Vagina (tissue), 2 donors: ENCODE data around the gene UBL3. TPM values are rescaled to one million over a fixed set of nuclear protein-coding genes. Genes with fewer than 3 reads are reported as not detected.

Experiments used
- DNase-seq, 2 donors: peaks; one replicate each; pipeline ENCODE4 v3.0.0-alpha.2; 2017; ENCODE audit errors: extremely low spot score in 2 of 2
- H3K27ac ChIP-seq: fragments of 200-600 bp; sonication (generic); one replicate; pipeline ENCODE4 v1.5.1; 2019
- H3K27me3 ChIP-seq: fragments of 200-600 bp; sonication (generic); one replicate; pipeline ENCODE4 v1.5.1; 2019
- H3K36me3 ChIP-seq, 2 donors: fragments of 200-600 bp; sonication (generic); one replicate each; pipeline ENCODE4 v1.5.1; 2017 to 2019
- H3K4me1 ChIP-seq: fragments of 200-600 bp; sonication (generic); one replicate; pipeline ENCODE4 v1.5.1; 2019
- H3K4me3 ChIP-seq, 2 donors: fragments of 200-600 bp; sonication (generic); 1 replicate in 1 of 2; 2 replicates in 1 of 2; pipeline ENCODE4 v1.5.1; 2016 to 2019
- H3K9me3 ChIP-seq: fragments of 200-600 bp; sonication (generic); one replicate; pipeline ENCODE4 v1.5.1; 2019
- POLR2A ChIP-seq, 2 donors: fragments of 450-650 bp; IDR thresholded peaks; one replicate each; pipeline ENCODE4 v1.6.1; 2017; ENCODE audit warnings: antibody characterized with exemption in 2 of 2, mild to moderate bottlenecking in 2 of 2, moderate library complexity in 2 of 2
- POLR2AphosphoS5 ChIP-seq, 2 donors: sonication (generic); formaldehyde crosslinking; IDR thresholded peaks; one replicate each; pipeline ENCODE4 v1.9.0; 2017; ENCODE audit warnings: antibody characterized with exemption in 2 of 2, mild to moderate bottlenecking in 2 of 2, low read depth in 1 of 2; ENCODE audit not compliant: insufficient read depth in 1 of 2
- intact Hi-C: fragments of 100-400 bp; cut with DNase I; formaldehyde crosslinking; loops from one replicate; pipeline ENCODE4 v1.15.1; 2023
- total RNA-seq: library from RNA; depleted of rRNA; stranded (reverse); fragments of >200 nt; gene quantifications from one replicate; pipeline ENCODE4 v1.2.3, GENCODE V29; 2016
- TF ChIP-seq, protein P1 (sequence below), 3 experiments: fragments of 450-650 bp in 2 of 3; fragments of 200-600 bp in 1 of 3; sonication (generic) in 1 of 3; IDR thresholded peaks; one replicate each; pipeline ENCODE4 v1.5.1; 2017 to 2019; ENCODE audit warnings: antibody characterized with exemption in 3 of 3, mild to moderate bottlenecking in 2 of 3, moderate library complexity in 2 of 3

The UBL3 gene
- total RNA-seq, 1 donor from 2014 or later, result 33.4 TPM

DNA sequence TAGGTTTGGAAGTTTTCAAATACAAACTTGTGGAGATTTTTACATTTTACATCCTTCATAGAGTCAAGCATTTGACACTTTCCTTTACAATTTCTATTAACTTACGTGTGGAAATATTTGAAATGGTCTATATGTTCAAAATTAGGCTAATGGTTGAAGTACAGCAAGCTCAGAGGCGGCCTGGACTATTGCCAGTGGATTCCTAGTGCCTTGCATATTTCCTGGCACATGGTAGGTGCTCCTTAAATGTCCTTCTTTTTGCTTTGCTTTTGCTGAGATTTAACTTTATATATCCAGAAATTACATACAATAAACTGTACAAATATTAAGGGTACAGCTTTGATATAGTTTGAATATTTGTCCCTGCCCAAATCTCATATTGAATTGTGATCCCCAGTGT is 93.9 kb downstream of the UBL3 start:
- TF ChIP-seq, protein P1, sequence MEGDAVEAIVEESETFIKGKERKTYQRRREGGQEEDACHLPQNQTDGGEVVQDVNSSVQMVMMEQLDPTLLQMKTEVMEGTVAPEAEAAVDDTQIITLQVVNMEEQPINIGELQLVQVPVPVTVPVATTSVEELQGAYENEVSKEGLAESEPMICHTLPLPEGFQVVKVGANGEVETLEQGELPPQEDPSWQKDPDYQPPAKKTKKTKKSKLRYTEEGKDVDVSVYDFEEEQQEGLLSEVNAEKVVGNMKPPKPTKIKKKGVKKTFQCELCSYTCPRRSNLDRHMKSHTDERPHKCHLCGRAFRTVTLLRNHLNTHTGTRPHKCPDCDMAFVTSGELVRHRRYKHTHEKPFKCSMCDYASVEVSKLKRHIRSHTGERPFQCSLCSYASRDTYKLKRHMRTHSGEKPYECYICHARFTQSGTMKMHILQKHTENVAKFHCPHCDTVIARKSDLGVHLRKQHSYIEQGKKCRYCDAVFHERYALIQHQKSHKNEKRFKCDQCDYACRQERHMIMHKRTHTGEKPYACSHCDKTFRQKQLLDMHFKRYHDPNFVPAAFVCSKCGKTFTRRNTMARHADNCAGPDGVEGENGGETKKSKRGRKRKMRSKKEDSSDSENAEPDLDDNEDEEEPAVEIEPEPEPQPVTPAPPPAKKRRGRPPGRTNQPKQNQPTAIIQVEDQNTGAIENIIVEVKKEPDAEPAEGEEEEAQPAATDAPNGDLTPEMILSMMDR (IDR thresholded peaks at IDR 0.05), result no peak
- TF ChIP-seq POLR2AphosphoS5 (IDR thresholded peaks at IDR 0.05; ENCODE audit: insufficient read depth in 1 of 2, low read depth in 1 of 2) (no peak), POLR2A (IDR thresholded peaks at IDR 0.05) (no peak)
- H3K9me3 ChIP-seq, result no peaks in the 10 kb centered on the region
- no peaks in the 10 kb centered on the region for H3K36me3 ChIP-seq
- H3K4me3 ChIP-seq, result no peak overlapping the region
- H3K4me1 ChIP-seq, result peaks cover 4% of the 10 kb centered on the region
- DNase-seq, result no peak
- H3K27me3 ChIP-seq, result no peaks in the 10 kb centered on the region
- no peak overlapping the region for H3K27ac ChIP-seq
- intact Hi-C loops, result loop anchor here (10.0 kb wide), 1 partner anchor 242 kb away; no protein-coding TSS in a partner anchor

DNA sequence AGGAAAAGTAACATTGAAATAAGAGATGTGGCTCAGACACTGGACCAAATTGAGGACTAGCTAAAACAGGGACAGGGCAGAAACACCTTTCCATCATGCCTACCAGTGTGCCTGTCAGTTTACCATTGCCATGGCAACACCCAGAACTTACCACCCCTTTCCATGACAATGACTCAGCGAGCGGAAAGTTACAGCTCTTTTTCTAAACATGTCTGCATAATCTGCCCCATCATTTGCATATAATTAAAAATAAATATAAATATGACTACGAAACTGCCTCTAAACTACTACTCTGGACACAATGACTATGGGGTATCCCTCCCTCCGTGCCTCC is 96.0 kb downstream of the UBL3 start:
- no peak overlapping the region for H3K27ac ChIP-seq
- no peaks in the 10 kb centered on the region for H3K27me3 ChIP-seq
- H3K36me3 ChIP-seq, result no peaks in the 10 kb centered on the region
- no peak for DNase-seq
- intact Hi-C loops, result loop anchor here (10.0 kb wide), 1 partner anchor 240 kb away; no protein-coding TSS in a partner anchor
- no peaks in the 10 kb centered on the region for H3K9me3 ChIP-seq
- H3K4me3 ChIP-seq, result no peak overlapping the region
- TF ChIP-seq POLR2AphosphoS5 (IDR thresholded peaks at IDR 0.05; ENCODE audit: insufficient read depth in 1 of 2, low read depth in 1 of 2) (no peak), POLR2A (IDR thresholded peaks at IDR 0.05) (no peak)
- TF ChIP-seq, protein P1 (IDR thresholded peaks at IDR 0.05), result no peak
- peaks cover 4% of the 10 kb centered on the region for H3K4me1 ChIP-seq

DNA sequence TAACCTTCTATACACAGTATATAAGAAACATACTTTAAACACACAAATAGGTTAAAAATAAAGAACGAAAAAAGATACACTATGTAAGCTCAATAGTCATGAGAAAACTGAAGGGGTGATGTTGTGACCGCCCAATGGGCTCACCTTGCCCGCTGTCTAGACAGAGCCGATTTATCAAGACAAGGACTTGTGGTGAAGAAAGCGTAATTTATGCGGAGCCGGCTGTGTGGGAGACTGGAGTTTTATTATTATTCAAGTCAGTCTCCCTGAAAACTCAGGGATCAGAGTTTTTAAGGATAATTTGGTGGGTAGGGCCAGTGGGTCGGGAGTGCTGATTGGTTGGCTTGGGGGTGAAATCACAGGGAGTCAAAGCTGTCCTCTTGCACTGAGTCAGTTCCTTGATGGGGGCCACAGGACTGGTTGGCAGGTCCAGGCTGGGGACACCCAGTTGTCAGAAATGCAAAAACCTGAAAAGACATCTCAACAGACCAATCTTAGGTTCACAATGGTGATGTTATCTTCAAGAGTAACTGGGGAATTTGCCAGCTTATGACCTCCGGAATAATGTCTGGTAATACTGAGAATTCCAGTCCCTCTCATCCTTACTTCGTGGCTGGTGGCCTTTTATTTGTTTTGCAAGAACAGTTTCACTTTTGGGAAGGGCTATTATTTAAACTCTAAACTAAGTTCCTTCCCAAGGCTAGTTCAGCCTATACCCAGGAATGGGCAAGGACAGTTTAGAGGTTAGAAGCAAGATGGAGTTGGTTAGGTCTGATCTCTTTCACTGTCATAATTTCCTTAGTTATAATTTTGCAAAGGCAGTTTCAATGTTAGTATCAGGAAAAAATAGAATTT is 96.6 kb downstream of the UBL3 start:
- Histone ChIP-seq H3K27ac (no peak overlapping the region), H3K27me3 (no peaks in the 10 kb centered on the region), H3K4me1 (peaks cover 4% of the 10 kb centered on the region), H3K36me3 (no peaks in the 10 kb centered on the region), H3K4me3 (no peak overlapping the region), H3K9me3 (no peaks in the 10 kb centered on the region)
- TF ChIP-seq POLR2A (IDR thresholded peaks at IDR 0.05) (no peak), POLR2AphosphoS5 (IDR thresholded peaks at IDR 0.05; ENCODE audit: insufficient read depth in 1 of 2, low read depth in 1 of 2) (no peak)
- TF ChIP-seq, protein P1 (IDR thresholded peaks at IDR 0.05), result no peak
- intact Hi-C loops, result loop anchor here (10.0 kb wide), 1 partner anchor 239 kb away; no protein-coding TSS in a partner anchor
- no peak for DNase-seq

DNA sequence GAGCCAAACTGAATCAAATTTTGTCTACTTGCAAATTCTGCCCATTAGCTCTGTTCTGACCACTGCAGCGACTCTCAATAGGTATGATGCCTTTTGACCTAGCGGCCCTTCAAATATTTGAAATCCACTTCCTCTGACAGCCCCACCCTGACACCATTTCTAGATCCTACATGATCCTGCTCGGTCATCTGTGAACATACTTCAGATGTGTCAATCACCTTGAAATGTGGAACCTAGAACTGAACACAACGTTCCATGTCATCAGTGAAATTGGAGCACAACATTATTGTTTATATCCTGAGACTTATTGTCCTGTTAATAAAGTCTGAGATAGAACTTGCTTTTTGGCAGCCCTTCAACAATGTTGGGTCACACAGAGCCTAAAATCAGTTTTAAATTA is 98.2 kb downstream of the UBL3 start:
- Histone ChIP-seq H3K4me3 (no peak overlapping the region), H3K9me3 (no peaks in the 10 kb centered on the region), H3K27ac (no peak overlapping the region), H3K4me1 (peaks cover 4% of the 10 kb centered on the region), H3K27me3 (no peaks in the 10 kb centered on the region), H3K36me3 (no peaks in the 10 kb centered on the region)
- intact Hi-C loops, result loop anchor here (10.0 kb wide), 1 partner anchor 237 kb away; no protein-coding TSS in a partner anchor
- TF ChIP-seq POLR2A (IDR thresholded peaks at IDR 0.05) (no peak), POLR2AphosphoS5 (IDR thresholded peaks at IDR 0.05; ENCODE audit: insufficient read depth in 1 of 2, low read depth in 1 of 2) (no peak)
- TF ChIP-seq, protein P1 (IDR thresholded peaks at IDR 0.05), result no peak
- DNase-seq, result no peak

DNA sequence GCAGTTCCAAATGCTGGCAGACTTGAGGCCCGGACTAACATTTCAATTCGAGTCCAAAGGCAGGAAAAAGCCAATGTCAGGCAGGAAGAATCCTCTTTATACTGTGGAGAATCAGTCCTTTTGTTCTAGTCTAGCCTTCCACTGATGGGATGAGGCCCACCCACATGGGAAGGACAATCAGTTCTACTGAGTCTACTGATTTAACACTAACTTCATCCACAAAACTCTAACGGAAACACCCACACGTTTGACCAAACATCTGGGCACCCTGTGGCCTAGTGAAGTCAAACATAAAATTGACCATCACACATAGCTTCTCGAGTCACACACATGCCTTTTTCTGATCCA is 100.3 kb downstream of the UBL3 start:
- no peak for DNase-seq
- intact Hi-C loops, result loop anchor here (10.0 kb wide), 1 partner anchor 235 kb away; no protein-coding TSS in a partner anchor
- Histone ChIP-seq H3K4me3 (no peak overlapping the region), H3K36me3 (no peaks in the 10 kb centered on the region), H3K4me1 (peaks cover 4% of the 10 kb centered on the region), H3K9me3 (no peaks in the 10 kb centered on the region), H3K27ac (no peak overlapping the region), H3K27me3 (no peaks in the 10 kb centered on the region)
- TF ChIP-seq POLR2A (IDR thresholded peaks at IDR 0.05) (no peak), POLR2AphosphoS5 (IDR thresholded peaks at IDR 0.05; ENCODE audit: insufficient read depth in 1 of 2, low read depth in 1 of 2) (no peak)
- TF ChIP-seq, protein P1 (IDR thresholded peaks at IDR 0.05), result no peak
